ENCODE results near the gene UBE2S.

DNA sequence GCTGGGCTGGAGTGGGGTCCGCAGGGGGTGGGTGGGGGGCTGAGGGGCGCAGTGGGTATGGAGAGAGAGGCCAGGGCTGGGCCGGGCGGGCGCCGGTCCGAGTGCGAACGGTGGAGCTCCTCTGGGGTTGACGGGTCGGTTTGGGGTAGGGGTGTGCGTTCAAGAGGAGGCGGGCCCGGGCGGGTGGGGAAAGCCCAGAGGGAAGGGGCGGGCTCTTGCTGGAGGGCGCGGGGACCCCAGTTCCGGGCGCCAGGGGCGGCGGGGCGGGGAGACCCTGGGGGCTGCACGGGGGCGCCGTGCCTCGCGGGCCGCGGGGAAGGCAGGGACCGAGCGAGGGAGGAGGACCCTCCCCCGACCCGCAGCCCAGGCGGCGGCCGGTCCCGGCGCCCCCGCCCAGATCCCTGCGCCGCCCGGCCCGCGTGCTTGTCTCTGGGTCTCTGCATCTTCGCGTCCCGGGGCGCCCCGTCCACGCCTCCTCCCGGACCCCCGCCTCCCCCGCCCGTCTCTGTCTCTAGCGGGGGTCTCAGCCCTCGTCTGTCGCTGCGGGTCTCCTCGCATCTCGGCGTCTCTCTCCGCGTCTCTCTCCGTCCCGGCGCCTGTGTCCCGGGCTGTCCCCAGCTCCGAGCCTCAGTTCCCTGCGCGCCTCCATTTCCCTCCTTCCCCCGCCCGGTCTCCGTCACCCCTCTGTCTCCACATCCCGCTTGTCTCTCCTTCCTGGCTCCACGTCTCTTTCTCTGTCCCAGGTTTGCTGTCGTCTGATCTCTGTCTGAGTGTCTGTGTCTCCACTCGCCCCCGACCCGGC, 43.8 kb upstream of the UBE2S start:
- TF ChIP-seq EZH2 (IDR thresholded peaks at IDR 0.05; ENCODE audit: borderline replicate concordance, low read depth, low read length, severe bottlenecking), result peak; percentile 87
- TF ChIP-seq, protein P1, sequence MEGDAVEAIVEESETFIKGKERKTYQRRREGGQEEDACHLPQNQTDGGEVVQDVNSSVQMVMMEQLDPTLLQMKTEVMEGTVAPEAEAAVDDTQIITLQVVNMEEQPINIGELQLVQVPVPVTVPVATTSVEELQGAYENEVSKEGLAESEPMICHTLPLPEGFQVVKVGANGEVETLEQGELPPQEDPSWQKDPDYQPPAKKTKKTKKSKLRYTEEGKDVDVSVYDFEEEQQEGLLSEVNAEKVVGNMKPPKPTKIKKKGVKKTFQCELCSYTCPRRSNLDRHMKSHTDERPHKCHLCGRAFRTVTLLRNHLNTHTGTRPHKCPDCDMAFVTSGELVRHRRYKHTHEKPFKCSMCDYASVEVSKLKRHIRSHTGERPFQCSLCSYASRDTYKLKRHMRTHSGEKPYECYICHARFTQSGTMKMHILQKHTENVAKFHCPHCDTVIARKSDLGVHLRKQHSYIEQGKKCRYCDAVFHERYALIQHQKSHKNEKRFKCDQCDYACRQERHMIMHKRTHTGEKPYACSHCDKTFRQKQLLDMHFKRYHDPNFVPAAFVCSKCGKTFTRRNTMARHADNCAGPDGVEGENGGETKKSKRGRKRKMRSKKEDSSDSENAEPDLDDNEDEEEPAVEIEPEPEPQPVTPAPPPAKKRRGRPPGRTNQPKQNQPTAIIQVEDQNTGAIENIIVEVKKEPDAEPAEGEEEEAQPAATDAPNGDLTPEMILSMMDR (IDR thresholded peaks at IDR 0.05; ENCODE audit: borderline replicate concordance, extremely low read depth, low read length, poor library complexity, severe bottlenecking), result no peak

Measured in DND-41 (cell line).